NCI-H82 (cell line): ENCODE measurements around the gene FXYD6.

Experiments
- DNase-seq: peaks from one replicate; lab custom pipeline; 2025; lab: John Stamatoyannopoulos, UW

Gene FXYD6

DNA sequence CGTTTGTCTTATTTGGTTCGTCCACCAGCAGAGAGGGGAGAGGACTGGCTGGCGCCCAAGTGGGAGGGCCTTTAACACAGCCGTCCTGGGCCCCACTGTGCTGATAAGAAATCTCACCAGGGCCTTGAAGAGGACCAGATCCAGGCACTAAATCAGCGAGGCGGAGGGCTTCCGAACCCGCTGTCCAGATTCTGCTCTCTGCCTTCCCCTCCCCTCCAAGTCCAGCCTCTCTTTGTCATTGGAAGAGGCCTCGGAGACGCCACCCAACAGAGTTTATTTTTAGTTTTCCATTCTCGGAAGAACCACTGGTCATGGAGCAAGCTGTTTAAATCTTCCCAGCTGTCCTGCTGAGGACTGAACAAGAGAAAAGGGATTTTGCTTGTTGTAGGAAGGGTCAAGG lies 9.3 kb upstream of the FXYD6 start:
- no peak for DNase-seq

DNA sequence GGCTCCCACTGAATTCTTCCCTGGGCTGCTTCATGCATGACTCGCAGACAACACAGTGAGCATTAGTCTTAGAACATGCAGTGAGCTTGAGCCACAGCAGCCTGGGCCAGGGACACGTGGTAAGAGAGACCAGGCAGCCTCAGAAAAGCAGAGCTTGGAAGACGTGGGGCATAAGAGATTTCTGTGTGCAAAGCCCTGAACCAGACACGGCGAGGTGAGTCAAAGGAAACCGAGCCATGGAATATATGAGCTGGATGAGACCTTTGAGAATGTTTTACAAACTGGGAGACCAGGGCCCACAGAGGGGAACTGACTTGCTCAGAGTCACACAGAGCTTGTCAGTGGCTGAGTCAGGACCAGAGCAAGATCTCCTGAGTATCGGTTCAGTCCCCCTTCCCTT lies 8.5 kb upstream of the FXYD6 start:
- no peak for DNase-seq

DNA sequence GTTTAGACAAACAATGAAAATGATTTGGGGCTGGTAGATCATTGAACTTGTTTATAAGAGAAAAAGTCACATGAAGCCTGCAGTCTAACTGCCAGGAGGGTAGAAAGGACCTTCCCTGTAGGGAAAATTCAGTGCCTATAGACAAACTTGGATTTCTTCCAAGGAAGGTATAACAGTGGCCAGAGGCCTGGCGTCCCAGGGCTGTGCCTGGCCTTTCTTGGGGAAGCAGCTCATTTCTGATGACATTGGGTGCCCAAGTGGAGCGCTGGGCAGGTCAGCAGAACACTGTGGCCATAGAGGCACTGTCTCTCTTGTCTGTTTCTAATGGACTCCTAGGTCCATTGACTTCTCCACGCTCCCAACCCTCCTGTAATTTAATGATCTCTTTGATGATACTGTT lies 6.6 kb upstream of the FXYD6 start:
- no peak for DNase-seq

DNA sequence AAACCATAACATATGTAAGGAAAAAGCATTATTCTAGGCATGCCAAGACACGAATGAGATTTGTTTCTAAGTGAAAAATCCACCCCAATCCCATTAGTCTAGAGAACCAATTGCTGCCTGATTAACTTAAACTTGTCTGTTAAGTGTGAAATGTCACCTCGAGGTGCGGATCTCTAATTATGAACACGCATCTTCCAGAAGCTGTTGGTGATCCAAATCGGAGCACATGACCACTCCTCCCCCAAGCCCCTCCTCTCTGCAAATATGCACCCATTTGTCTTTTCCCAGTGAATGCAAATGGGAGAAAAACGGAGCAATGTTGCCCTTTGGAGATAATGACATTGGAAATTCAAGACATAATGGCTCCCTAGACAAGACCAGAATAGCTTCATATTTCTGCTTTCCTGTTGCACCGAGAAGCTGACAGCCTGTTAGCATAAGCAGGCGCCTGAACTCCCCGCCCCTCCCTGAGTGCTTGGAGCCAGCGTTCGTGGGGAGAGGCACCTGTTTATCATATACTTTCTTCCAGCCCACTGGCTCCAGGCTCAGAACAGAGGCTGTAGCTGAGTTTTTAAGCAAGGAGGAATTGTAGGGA lies 6.0 kb upstream of the FXYD6 start:
- DNase-seq = peak; percentile 30

DNA sequence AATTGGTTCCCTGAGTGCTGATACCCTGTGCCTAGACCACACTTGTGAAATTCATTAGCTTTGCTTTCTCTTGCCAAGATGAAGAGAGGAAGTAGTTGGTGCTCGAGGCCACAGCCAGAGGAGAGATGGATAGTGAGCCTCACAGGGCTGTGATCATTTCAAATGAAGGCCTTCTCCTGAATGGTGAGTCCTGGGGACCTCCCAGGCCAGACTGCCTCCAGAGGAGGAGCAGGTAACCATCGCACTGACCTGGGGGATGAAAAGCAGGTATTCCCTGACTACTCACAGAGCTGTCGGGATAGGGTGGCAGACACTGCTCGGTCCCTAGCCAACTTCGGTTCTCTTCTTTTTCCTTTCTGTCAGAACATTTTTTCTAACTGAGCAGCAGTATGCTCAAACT lies 4.8 kb upstream of the FXYD6 start:
- no peak for DNase-seq

DNA sequence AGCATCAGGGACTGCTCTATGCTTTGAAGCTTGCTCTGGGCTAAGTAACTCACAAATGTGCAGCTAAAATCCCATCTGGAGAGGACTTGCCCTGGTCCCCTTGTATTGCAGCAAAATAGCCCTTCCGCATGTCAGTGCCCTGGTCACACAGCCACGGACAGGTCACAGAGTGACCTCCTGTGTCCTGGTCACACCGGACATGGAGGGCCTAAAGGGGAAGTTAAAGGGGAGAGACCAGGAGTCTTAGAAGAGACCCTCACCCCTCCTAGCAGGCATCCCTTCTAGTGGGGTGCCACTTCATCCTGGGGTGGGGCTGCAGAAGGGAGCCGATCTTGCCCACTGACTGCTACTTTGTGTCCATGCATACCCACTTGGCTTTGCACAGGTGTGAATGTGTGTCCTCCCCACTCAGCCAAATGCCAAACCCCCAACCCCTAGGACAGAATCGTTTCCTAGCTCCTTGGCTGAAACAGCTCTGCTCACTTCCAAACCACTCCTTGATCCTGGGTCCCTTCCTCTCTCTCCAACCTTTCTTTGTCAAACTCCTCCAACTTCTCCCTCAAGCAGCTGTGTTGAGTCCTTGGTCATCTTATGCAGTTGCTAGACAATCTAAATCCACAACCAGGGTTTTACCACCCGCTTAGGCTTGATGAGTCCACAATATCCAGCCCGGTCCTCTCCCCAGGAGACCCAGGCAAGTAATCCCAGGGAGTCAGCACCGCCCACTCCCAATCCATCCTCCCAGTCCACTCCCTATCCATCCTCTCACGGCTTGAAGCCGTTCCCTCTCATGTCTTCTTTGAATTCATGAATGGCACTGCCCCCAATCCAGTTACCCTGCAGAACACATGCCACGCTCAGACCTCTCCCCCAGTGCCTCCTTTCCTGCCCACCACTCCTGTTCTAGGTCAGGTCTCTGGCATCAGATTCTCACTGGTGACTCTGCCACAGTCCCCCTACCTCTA lies 3.3 kb upstream of the FXYD6 start:
- DNase-seq = no peak

DNA sequence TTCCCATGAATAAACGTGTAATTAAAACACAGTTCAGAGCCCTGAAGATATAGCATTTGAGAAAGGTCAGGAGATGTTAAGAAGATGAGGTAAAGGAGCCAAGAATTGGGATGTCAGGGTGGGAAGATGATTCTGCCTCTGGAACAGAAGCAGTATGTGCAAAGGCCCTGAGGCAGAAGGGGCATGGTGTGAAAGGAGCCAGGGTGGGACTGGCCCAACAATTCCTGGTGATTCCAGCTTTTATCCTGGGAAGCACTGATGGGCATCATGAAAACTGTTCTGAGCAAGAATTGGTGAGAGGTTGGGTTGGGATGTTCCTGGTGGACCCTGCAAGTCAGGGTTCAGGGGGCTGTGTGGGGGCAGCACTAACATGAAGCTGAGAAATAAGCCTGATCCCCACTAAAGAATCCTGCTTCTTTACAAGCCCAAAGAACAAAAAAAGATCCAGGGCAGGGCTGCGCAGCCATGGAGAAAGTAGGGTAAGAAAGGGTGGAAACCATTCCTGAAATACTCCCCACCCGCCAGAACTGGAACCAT lies 2.5 kb upstream of the FXYD6 start:
- DNase-seq = no peak

DNA sequence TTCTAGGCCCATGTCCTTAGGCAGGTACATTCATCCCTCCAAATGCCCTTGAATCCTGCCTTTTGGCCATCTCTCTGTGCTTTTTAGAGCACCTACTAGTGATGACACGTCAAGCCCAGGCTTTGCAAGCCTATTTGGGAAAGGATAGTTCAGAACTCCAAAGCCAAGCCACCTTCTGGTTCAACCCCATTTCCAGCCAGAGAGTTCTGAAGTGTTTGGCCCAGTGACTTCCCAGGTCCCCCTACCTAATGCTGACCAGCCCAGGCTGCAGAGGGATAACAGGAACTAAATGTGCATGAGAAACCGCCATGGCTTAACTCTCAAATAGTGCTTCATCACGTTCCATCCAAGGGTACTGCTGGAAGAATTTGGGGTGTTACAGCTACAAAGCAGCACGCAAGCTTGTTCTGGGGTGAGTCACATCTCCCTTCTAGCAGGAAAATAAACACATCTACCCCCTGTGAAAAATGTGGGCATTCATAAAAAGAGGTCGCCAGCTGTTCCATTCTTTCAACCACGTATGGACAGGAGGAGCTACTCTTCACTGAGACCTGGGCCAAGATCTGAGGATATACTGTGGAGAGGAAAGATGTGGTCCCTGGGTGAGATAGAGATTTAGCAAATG lies 2.0 kb upstream of the FXYD6 start:
- DNase-seq = no peak

DNA sequence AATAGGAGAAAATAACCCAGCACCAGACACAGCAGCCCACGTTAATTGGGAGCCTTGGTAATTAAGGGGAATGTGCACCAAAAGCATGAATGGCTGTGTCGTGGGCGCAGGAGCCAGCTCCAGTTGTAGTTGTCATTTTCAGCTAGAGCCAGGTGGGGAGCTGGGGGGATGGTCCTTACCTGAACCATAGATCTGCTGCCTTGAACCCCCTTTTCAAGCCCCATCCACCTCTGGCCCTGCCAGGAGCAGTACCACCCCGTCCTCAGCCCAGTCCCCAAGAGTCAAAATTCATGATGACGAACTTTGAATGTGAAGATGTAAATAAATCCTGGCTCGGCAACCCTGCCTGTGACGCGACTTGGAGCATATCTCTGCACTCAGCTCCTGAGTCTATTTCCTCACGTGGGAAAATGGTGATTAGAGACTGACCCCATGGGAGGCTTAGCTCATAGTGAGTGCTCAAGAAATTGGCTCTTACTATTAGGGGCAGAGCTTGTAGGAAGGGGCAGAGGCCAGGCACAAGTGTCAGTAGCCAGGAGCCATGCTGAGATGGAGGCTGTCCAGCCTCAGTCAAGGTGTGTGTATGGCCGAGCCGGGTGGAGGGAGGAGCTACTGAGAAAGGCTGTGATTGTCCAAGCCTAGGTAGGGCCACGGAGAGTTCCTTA lies 794 bp upstream of the FXYD6 start:
- peak; percentile 19 for DNase-seq

DNA sequence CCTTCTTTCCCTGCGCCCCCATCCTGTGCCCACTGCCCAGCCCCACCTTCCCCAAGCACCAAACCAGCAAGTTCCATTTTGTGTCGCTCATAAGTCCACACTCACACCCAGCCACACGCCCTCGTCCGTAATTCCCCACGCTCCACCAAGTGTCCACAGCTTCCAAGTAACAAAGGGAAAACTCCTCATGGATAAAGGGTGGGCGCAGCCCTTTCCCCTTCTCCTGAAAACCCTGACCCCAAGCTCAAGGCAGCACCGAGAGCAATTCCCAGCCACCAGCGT lies 458 bp downstream of the FXYD6 start:
- peak; percentile 39 for DNase-seq

DNA sequence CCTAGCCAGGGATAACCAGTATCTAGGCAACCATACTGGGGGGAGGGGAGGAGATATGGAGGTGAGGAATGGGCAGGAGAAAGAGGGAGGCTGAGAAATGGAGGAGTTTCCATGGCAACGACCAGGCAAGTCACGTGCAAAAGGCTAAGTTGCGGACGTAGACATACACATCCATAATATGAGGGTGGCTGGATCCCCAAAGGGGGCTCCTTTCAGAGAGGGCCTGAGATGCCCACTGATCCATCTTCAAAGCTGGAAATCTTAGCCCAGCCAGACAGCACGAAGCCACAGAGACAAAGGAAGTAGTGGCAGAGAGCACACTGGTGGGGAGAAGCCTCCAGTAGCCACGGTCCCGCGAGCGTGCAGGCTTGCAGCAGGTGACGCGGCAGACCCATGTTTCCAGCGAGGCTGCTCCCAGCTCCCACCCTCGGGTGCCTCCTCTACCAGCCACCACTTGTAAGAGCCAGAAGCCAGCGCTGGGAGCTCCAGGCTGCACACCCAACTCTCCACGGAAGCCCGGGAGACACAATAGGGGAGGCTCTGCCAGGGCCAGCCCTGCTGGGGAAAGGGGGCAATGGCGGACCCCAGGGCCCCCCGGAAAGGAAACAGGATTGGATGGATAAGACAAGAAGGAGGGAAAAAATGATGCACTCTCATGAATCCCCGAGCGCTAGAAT lies 938 bp downstream of the FXYD6 start:
- peak; percentile 39 for DNase-seq

DNA sequence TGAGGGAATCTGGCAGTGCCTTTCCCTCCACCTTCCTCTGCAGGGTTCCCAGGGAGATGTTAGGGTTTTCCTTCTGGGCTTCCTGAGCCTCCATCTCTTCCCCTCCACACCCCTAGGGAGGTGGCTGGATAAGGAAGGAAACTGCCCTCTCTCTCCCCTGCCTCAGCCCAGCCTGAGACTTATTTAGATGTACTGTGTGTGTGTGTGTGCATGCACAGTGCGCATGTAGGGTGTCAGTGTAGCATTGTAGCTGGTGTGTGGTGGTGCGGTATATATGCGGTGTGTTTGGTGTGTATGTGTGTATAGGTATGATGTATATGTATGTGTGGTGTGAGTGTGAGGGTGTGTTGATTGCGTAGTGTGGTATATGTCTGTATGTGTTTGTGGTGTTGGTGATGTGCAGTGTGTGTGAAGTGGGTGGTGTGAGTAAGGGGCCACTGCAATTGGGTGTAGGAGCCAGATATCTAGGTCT lies 1.5 kb downstream of the FXYD6 start:
- no peak for DNase-seq

DNA sequence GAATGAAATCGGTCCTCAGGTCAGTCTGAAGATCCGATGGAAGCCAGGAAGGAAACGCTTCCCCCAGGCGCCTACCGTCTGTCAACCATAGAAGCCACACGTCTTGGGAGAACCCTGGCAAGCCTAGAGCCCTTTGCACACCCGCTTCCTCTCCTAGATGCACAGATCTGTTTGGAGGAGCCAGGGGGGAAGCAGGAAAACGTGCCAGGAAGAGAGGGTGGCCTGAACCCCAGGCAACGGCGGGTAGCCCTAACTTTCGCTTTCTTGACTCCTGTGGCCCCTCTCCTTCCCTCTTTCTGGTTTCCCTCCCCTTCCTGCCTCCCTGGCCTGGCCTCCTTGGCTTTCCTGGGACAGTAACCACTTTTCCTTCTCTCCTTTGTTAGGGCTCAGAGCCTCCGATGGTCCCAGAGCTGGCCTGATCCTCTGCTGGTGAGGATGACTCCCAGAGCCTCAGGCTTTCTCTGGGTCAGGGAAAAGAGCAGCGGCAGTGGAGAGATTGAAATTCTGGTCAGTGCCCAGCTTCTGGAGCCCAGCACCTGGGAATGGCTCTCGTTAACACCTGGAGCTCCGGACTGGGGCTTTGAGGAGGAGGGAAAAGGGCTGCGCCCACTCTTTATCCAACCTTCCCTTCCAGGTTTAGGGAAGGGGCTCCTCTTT lies 2.1 kb downstream of the FXYD6 start:
- no peak for DNase-seq

DNA sequence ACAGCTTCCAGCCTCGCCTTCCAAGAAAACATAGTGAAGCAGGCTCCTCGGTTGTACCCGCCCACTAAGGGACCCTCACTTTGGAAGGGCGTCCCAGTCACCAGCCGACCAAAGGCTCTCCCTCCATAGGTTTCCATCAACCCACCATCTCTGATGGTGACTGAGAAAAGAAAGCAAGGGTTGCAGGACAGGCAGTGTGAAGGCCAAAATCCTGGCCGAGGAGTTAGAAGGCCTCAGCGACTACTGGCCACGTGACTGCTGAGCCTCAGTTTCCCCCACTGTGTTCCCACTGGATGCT lies 2.7 kb downstream of the FXYD6 start:
- no peak for DNase-seq

DNA sequence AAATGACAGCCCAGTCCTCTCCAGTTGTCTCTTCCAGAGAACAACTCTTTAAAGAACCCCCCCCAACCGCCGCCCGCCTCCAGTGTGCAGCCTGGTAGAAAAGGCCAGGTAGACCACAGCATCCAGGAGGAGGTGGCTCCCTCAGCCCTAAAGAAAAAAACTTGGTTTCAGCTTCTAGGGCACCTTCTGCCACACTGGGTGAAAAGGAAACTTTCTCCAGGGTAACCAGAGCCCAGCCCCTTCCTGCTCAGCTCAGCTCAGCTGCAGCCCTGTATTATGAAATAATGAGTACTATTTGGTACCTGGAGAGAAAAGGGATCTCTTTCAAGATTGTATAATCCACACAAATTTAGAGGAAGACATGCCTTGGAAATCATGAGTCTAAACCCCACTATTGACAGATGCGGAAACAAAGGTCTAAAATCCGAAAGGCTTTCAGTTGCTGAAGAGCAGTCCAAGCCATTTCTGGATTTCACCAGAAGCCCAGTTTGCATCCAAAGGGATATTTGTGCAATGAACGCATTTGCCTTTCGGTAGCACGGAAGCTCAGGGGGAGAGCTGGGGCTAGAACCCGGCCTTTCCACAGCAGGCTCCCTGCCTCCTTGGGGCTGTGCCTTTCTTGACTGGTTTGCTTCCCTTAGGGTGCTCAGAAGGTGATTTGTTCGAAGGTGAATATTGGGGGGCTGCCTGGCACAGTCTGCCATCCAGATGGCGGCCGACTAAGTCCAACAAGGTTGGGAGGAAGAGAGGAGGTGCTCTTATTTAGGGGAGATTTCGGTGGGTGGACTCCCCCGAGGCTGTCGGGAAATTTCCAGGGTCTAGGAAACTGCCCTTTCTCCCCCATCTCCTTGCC lies 3.3 kb downstream of the FXYD6 start:
- DNase-seq = no peak

DNA sequence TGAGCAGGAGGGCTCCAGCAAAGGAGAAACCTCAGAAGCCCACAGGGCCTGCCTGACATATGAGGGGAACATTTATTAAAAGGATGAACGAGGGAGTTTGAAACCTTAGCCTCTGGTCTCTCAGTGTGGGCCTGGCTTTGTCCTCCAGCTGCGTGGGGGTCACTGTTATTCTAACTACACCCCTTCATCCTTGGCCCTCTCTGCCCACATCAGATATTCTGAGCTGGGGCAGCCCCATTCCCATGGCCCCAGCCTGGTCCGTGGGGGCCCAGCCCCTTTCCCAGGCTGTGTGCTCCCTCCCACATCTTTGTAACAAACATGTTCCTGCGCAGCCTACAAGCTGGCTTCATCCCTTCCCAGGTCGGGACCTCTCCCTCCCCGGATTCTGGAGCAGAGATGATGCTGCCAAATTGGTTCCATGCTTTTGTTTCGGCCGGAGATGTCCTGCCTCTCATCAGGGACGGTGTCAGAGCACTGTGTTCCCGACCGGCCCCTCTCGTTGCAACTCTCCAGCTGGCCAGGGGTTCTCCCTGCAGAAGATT lies 4.0 kb downstream of the FXYD6 start:
- no peak for DNase-seq

DNA sequence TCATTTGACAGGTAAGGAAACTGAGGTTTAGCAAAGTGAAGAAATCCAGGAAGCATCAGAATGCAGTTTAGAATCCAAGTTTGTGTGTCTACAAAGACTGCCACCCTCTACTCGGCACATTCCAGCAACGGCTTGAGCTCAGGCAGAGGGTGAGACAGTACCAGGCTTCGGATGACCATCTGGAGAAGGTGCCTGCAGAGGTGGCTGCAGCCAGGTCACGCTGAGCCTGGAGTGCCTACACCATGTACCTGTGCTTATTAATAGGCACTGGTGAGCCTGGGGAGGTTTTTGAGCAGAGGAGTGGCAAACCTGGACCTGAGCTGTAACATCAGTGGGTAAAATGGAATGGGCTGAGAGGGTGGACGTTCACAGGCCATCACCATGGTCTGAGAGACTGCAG lies 4.7 kb downstream of the FXYD6 start:
- no peak for DNase-seq

DNA sequence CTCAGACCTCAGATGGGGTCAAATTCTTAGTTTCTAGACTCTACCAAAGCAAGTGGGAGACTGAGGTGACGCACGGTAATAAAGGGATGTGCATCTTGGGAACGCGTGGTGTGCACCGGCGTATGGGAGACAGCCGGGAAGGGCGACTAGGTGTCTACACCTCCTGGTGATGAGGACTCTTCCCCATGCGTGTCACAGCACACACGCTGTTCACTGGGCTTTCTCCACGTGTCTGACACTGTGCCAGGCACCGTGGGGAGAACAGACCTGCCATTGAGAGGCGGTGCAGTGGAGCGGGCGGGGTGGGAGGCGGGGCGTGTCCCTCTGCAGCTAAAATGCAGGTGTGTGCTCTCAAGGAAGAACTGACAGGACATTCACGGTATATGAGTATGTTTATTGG lies 5.3 kb downstream of the FXYD6 start:
- DNase-seq = no peak

DNA sequence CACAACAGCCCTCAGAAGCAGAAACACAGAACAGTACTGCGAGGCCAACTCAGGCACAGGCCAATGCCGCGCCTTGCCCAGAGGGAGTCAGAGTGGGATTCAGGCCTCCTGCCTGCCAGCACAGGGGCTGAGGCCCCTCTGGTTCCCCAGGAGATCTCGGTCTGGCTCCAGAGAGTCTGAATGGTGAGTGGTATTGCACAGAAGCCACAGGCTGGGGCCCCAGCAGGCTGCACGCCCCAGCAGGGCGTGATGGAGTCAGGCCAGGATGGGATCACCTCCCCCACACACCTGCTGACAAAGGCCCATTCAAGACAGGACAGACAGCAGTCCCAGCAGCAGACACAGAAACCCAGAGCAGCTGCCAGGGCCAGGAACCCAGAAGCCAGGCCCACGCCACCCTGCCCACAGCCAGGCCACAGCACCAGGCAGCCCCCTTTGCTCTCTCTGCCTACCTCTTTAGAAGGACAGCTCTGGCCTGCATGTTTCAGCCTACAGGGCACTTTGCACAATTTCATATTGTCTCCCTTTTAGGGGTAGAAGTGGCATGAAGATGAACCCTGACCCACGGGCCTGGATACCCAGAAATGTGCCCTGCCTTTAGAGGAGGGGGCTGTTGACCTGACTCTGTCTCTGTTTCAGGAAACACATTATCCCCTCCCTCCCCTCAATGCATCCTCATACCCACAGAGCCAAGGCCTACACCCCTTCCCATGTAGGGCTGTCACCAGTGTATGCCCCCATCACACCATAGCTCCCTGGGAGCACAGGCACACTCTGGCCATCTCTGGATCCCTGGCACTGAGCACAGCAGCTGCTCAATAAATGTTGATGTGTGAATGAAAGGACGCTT lies 6.1 kb downstream of the FXYD6 start:
- no peak for DNase-seq
